ENCODE measurements around the gene POLR2B.

POLR2B gene

GRCh38 chr4:57078685-57079521, 100.2 kb downstream of the POLR2B start:
- DNase-seq (ENCODE audit: low read depth in 3 of 3, low spot score in 1 of 3) = no peak
